HepG2 (cell line): ENCODE data around the gene NCOA4. TPM values are rescaled to one million over a fixed set of nuclear protein-coding genes. Genes with fewer than 3 reads are reported as not detected.

ENCODE experiments used
- ASH2L ChIP-seq: fragments of 300-600, 200-600 bp; sonication (generic); IDR thresholded peaks from 2 replicates; pipeline ENCODE4 v1.7.0; 2017; ENCODE audit warnings: low read depth, mild to moderate bottlenecking, moderate library complexity, mixed read lengths, low read length; ENCODE audit not compliant: insufficient read length
- CBX2 ChIP-seq, 2 experiments: fragments of 200-600 bp in 1 of 2; sonication (generic); formaldehyde crosslinking in 1 of 2; IDR thresholded peaks; 2 replicates each; pipeline versions ENCODE4 v1.7.0 to v1.8.1; 2018 to 2022; ENCODE audit warnings: low read depth in 2 of 2, low read length in 1 of 2, mild to moderate bottlenecking in 1 of 2, missing genetic modification reagents in 1 of 2
- CEBPG ChIP-seq: IDR thresholded peaks from 2 replicates; pipeline ENCODE4 v1.6.1; 2016
- DRAP1 ChIP-seq: IDR thresholded peaks from 2 replicates; pipeline ENCODE4 v1.6.1; 2016; ENCODE audit warnings: missing genetic modification reagents, missing compliant biosample characterization
- E2F1 ChIP-seq: sonication (generic); formaldehyde crosslinking; IDR thresholded peaks from 2 replicates; pipeline ENCODE4 v1.5.0; 2020; ENCODE audit warnings: missing genetic modification reagents
- HDAC2 ChIP-seq: sonication (generic); formaldehyde crosslinking; IDR thresholded peaks from 2 replicates; pipeline ENCODE4 v1.4.0; 2020; ENCODE audit warnings: missing genetic modification reagents
- KAT7 ChIP-seq: IDR thresholded peaks from 2 replicates; pipeline ENCODE4 v1.6.1; 2018; ENCODE audit warnings: borderline replicate concordance, missing compliant biosample characterization
- KMT2B ChIP-seq: IDR thresholded peaks from 2 replicates; pipeline ENCODE4 v1.6.1; 2016; ENCODE audit warnings: missing genetic modification reagents, missing compliant biosample characterization
- MTA1 ChIP-seq: sonication (generic); formaldehyde crosslinking; IDR thresholded peaks from 2 replicates; pipeline ENCODE4 v1.4.0; 2020; ENCODE audit warnings: missing genetic modification reagents, mild to moderate bottlenecking, borderline replicate concordance
- NR2F6 ChIP-seq, 2 experiments: IDR thresholded peaks; 2 replicates each; pipeline ENCODE4 v1.6.1; 2016; ENCODE audit warnings: antibody characterized with exemption in 1 of 2, mild to moderate bottlenecking in 1 of 2
- SMARCE1 ChIP-seq: fragments of 450-650 bp; IDR thresholded peaks from 2 replicates; pipeline ENCODE4 v1.6.1; 2017; ENCODE audit warnings: borderline replicate concordance
- SNAPC2 ChIP-seq: sonication (generic); formaldehyde crosslinking; IDR thresholded peaks from 2 replicates; pipeline ENCODE4 v1.8.1; 2022; ENCODE audit warnings: mild to moderate bottlenecking, missing genetic modification reagents
- STAT6 ChIP-seq: sonication (generic); formaldehyde crosslinking; IDR thresholded peaks from 2 replicates; pipeline ENCODE4 v1.4.0; 2020; ENCODE audit warnings: missing genetic modification reagents, mild to moderate bottlenecking, borderline replicate concordance
- ZEB1 ChIP-seq: IDR thresholded peaks from 2 replicates; pipeline ENCODE4 v1.6.1; 2012; ENCODE audit warnings: mild to moderate bottlenecking, low read depth, inconsistent platforms; ENCODE audit not compliant: insufficient replicate concordance
- ZFP82 ChIP-seq: sonication (generic); formaldehyde crosslinking; IDR thresholded peaks from 2 replicates; pipeline ENCODE4 v1.5.1; 2020; ENCODE audit warnings: mild to moderate bottlenecking, missing genetic modification reagents, borderline replicate concordance
- ZNF256 ChIP-seq: sonication (generic); formaldehyde crosslinking; conservative IDR thresholded peaks from 2 replicates; pipeline ENCODE4 v1.4.0; 2020; ENCODE audit warnings: missing genetic modification reagents
- ZNF550 ChIP-seq: sonication (generic); formaldehyde crosslinking; IDR thresholded peaks from 2 replicates; pipeline ENCODE4 v1.4.0; 2020; ENCODE audit warnings: mild to moderate bottlenecking, missing genetic modification reagents, borderline replicate concordance
- ZNF616 ChIP-seq: sonication (generic); formaldehyde crosslinking; IDR thresholded peaks from 2 replicates; pipeline ENCODE4 v1.5.0; 2020; ENCODE audit warnings: low read depth, mild to moderate bottlenecking, missing genetic modification reagents
- polyA plus RNA-seq, 8 experiments: library from polyadenylated mRNA; depleted of rRNA in 3 of 8; stranded (reverse) in 7 of 8; unstranded in 1 of 8; fragments of >200 nt; fragmentation: Illumina TruSeq in 4 of 8; extraction: Trizol in 4 of 8; gene quantifications; 2 replicates each; pipeline versions ENCODE4 v1.2.1 to v1.2.3, GENCODE V29; 2011 to 2016; ENCODE audit warnings: low read depth in 4 of 8, missing spikeins in 1 of 8, mixed read lengths in 1 of 8; ENCODE audit not compliant: insufficient read depth in 1 of 8
- total RNA-seq, 5 experiments: library from RNA; depleted of rRNA; stranded (reverse); fragments of >200 nt; fragmentation: Illumina TruSeq; extraction: Trizol; gene quantifications; 2 replicates each; pipeline ENCODE4 v1.2.3, GENCODE V29; 2016; ENCODE audit warnings: low read depth in 1 of 5
- TF ChIP-seq, protein P1 (sequence below): sonication (generic); formaldehyde crosslinking; IDR thresholded peaks from 2 replicates; pipeline ENCODE4 v1.8.0; 2022; ENCODE audit warnings: mild to moderate bottlenecking, missing genetic modification reagents; ENCODE audit not compliant: insufficient replicate concordance
- TF ChIP-seq, protein P2 (sequence below): sonication (generic); formaldehyde crosslinking; IDR thresholded peaks from 2 replicates; pipeline ENCODE4 v1.8.1; 2023; ENCODE audit warnings: mild to moderate bottlenecking, missing genetic modification reagents, borderline replicate concordance
- TF ChIP-seq, protein P3 (sequence below), 2 experiments: sonication (generic) in 1 of 2; formaldehyde crosslinking in 1 of 2; IDR thresholded peaks; 2 replicates each; pipeline versions ENCODE4 v1.5.1 to v1.6.1; 2011 to 2020; ENCODE audit warnings: borderline replicate concordance in 1 of 2, low read depth in 1 of 2, low read length in 1 of 2, mild to moderate bottlenecking in 1 of 2, missing genetic modification reagents in 1 of 2, moderate library complexity in 1 of 2

Gene NCOA4
- total and polyA plus RNA-seq, 2 of the 13 experiments (the other 11 are each of a cell fraction or from before 2014, with no cell fraction given) = 306 to 400 TPM

GRCh38 chr10:46048152-46048551 lies 17.7 kb upstream of the NCOA4 start (continued):
- TF ChIP-seq ZFP82 (no peak), KMT2B (CRISPR knock-in tag) (no peak), KAT7 (no peak), ZEB1 (peak; percentile 33), CBX2 (IDR thresholded peaks at IDR 0.05; ENCODE audit: low read depth, low read length) (no peak), CBX2 (CRISPR knock-in tag; IDR thresholded peaks at IDR 0.05; ENCODE audit: low read depth) (no peak), NR2F6 (IDR thresholded peaks at IDR 0.05) (peak; percentile 51), NR2F6 (CRISPR knock-in tag; IDR thresholded peaks at IDR 0.05) (peak; percentile 54; the same call in 1 of the 2 replicates), DRAP1 (CRISPR knock-in tag) (no peak), SMARCE1 (no peak), CEBPG (CRISPR knock-in tag) (no peak), ZNF616 (no peak), E2F1 (CRISPR knock-in tag) (no peak), STAT6 (CRISPR knock-in tag) (no peak), HDAC2 (0 out of 2 replicates have a peak, but pooled peaks have one; percentile 22), SNAPC2 (CRISPR knock-in tag) (no peak), MTA1 (no peak), ZNF256 (no peak), ZNF550 (no peak), ASH2L (no peak)
- TF ChIP-seq, protein P1, sequence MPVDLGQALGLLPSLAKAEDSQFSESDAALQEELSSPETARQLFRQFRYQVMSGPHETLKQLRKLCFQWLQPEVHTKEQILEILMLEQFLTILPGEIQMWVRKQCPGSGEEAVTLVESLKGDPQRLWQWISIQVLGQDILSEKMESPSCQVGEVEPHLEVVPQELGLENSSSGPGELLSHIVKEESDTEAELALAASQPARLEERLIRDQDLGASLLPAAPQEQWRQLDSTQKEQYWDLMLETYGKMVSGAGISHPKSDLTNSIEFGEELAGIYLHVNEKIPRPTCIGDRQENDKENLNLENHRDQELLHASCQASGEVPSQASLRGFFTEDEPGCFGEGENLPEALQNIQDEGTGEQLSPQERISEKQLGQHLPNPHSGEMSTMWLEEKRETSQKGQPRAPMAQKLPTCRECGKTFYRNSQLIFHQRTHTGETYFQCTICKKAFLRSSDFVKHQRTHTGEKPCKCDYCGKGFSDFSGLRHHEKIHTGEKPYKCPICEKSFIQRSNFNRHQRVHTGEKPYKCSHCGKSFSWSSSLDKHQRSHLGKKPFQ (CRISPR knock-in tag) = no peak
- TF ChIP-seq, protein P2, sequence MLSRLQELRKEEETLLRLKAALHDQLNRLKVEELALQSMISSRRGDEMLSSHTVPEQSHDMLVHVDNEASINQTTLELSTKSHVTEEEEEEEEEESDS (CRISPR knock-in tag) = no peak
- TF ChIP-seq, protein P3, sequence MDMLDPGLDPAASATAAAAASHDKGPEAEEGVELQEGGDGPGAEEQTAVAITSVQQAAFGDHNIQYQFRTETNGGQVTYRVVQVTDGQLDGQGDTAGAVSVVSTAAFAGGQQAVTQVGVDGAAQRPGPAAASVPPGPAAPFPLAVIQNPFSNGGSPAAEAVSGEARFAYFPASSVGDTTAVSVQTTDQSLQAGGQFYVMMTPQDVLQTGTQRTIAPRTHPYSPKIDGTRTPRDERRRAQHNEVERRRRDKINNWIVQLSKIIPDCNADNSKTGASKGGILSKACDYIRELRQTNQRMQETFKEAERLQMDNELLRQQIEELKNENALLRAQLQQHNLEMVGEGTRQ (IDR thresholded peaks at IDR 0.05; ENCODE audit: low read depth, low read length) = no peak
- TF ChIP-seq, protein P3 (CRISPR knock-in tag; IDR thresholded peaks at IDR 0.05; ENCODE audit: borderline replicate concordance) = no peak
